G401 (cell line): Measurements from ENCODE around the gene SDK1. TPM values are rescaled to one million over a fixed set of nuclear protein-coding genes. Genes with fewer than 3 reads are reported as not detected.
"Not testable (repeated sequence)": the region's sequence is repeated elsewhere in the genome, so short reads cannot be mapped to it uniquely, and the experiment has no call there.

Experiments
- DNase-seq: peaks from one replicate; pipeline ENCODE4 v3.0.0-alpha.2; 2015; ENCODE audit warnings: low spot score
- in situ Hi-C: cut with HindIII; loops from 2 replicates; pipeline ENCODE4 v1.10.0; 2016; ENCODE audit warnings: low sequenced_read_pairs, mixed read lengths
- total RNA-seq: library from RNA; depleted of rRNA; stranded (reverse); fragments of >200 nt; shearing (Covaris generic); gene quantifications from 2 replicates; pipeline ENCODE4 v1.2.3, GENCODE V29; 2014

The SDK1 gene
- total RNA-seq, 1 experiment from 2014 or later = not detected

GRCh38 chr7:4234886-4235285 lies 933.8 kb downstream of the SDK1 start:
- in situ Hi-C loops = no loop called here

GRCh38 chr7:4235596-4235995 lies 934.5 kb downstream of the SDK1 start:
- no peak for DNase-seq
- in situ Hi-C loops = no loop called here

More at GRCh38 chr7:4234886-4235285, 933.8 kb downstream of the SDK1 start:
- DNase-seq = no peak

DNA sequence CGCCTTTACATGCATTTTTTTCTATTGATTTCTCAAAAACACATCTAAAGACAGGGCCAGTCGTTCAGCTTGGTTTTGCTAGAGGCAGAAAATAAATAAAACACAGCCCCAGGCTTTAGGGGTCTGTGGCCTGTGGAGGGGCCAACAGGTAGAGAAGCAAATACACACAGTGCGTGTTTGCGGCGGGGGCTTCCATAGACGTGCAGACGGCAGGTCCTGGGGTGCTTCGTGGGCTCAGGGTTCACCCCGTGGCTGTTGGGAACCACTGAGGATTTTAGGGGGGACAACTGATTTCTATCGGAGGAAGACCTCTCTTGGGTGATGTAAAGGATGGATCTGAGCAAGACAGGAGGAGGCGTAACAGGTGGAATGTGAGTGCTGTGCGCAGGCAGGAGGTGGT lies 935.3 kb downstream of the SDK1 start:
- in situ Hi-C loops = no loop called here
- DNase-seq = no peak

DNA sequence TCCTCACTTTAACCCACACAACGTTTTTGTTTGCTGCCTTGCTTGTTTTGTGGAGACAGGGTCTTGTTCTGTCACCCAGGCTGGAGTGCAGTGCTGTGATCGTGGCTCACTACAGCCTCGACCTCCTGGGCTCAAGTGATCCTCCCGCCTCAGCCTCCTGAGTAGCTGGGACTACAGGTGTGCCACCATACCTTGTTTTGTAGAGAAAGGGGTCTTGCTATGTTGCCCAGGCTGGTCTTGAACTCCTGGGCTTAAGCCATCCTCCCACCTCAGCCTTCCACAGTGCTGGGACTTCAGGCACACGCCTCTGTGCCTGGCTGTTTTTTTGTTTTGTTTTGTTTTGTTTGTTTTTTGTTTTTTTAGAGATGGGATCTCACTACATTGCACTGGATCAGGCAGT lies 935.8 kb downstream of the SDK1 start:
- DNase-seq, in situ Hi-C loops: not testable (repeated sequence)

- DNase-seq = no peak
- in situ Hi-C loops = no loop called here
These were observed 936.5 kb downstream of the SDK1 start for GRCh38 chr7:4237296-4238235.

DNA sequence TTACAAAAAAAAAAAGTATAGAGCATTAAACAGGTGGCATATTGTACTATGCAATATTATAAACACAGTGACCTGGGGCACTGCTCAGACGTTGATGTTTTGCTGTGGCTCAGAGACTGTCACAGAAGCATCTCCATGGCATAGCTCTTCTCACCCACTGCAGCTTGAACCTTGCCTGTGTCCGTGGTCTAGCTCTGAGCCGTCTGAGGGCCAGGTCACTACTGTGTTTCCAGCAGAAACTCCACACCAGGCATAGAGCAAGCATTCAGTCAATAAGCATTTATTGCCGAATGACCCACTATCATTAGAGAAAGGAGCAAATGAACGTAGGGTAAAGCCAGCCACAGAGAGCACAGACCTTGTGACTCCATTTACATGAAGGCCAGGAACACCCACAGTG lies 937.8 kb downstream of the SDK1 start:
- no peak for DNase-seq
- in situ Hi-C loops = no loop called here

DNA sequence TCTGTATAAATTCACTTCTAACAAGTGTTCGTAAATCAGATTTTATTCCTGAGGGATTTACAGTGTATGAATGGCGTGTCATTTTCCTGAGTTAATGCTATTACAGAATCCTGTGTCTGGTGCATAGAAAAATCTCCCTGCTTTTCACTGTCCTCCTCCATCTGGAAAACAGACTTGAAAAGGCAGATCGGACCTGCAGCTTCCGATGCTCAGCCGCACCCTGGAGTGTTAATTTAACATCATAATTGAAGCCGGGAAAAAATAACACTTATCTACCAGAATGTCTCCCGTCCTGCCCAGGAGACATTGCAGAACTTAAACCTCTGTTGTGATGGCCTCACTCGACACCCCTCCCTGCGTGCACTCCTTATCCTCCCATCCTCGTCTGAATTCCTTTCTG lies 939.0 kb downstream of the SDK1 start:
- in situ Hi-C loops = no loop called here
- DNase-seq = no peak

GRCh38 chr7:4240520-4241303 lies 939.7 kb downstream of the SDK1 start:
- DNase-seq = no peak
- in situ Hi-C loops = no loop called here

DNA sequence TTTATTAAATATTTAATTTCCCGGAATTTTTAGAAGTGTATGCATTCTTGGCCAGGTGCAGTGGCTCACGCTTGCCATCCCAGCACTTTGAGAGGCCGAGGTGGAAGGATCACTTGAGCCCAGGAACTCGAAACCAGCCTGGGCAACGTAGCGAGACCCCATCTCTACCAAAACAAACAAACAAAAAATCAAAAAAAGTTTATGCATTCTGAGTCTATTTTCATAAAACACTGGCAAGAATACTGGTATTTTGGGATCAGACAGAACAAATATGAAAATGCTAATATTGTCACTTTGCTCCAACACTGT lies 940.2 kb downstream of the SDK1 start:
- in situ Hi-C loops = no loop called here
- DNase-seq = no peak

DNA sequence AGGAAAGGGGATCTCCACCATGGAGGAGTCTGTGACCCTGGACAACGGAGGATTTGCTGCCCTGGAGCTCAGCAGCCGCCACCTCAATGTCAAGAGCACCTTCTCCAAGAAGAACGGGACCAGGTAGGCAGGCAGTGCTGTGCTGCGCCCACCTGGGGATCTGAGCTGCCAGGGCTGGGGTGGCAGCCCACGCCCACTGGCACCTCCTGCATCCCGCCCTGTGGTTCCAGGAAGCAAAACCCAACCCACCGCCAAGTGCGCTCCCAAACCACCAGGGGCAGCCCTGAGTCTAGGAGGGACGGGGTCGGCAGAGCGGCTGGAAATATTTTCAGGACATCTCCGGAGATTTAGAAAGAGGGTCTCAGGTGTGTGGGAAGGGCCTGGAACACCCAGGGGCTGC lies 940.7 kb downstream of the SDK1 start:
- DNase-seq = no peak

GRCh38 chr7:4242706-4243105 lies 941.7 kb downstream of the SDK1 start:
- DNase-seq = no peak
- in situ Hi-C loops = no loop called here

More for the DNA sequence above, 940.7 kb downstream of the SDK1 start:
- in situ Hi-C loops = no loop called here

GRCh38 chr7:4244041-4244440 lies 943.0 kb downstream of the SDK1 start:
- no peak for DNase-seq
- in situ Hi-C loops = no loop called here

DNA sequence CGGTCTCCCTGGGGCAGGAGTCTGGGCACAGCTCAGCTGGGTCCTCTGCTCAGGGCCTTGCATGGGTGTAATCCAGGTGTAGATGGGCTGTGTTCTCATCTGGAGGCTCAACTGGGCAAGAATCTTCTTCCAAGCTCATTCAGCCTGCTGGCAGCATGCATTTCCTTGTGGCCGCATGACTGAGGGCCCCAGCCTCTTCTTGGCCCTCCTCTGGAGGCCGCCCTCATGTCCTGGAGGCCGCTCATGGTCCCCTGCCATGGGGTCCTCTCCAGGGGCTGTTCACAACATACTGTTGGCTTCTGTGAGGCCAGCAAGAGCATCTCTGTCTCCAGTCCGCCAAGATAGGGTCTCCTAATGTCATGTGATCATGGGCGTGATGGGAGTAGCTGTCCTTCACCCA lies 943.6 kb downstream of the SDK1 start:
- in situ Hi-C loops = no loop called here
- no peak for DNase-seq

- no peak for DNase-seq
- in situ Hi-C loops = no loop called here
These were observed 944.2 kb downstream of the SDK1 start for GRCh38 chr7:4245135-4245865.

DNA sequence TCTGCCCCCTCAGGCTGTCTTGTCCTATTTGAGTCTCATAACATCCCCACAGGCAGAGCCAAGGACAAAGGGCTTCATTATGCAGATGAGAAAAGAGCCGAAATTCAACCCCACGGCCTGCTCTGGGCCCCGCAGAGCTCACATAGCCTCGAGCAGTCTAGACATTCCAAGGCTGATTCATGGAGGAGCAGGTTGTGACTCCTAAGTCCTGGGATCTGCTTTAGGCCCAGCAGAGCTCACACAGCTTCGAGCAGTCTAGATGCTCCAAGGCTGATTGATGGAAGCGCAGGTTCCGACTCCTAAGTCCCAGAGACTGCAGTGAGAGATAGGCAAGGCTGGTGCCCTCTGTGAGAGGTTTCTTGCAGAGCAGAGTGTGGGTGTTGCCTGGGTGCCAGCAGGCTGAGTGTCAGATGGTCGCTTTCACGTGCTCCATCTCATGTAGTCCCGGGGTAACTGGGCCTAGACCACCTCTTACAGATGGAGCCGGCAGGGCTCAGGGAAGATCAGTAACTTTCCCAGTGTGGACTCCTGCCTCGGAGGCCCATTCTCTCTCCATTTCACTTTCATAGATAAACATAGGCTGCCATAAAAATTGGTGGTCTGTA lies 944.9 kb downstream of the SDK1 start:
- DNase-seq = no peak
- in situ Hi-C loops = no loop called here

GRCh38 chr7:4246536-4246935 lies 945.5 kb downstream of the SDK1 start:
- in situ Hi-C loops = no loop called here

GRCh38 chr7:4247106-4247876 lies 946.2 kb downstream of the SDK1 start:
- in situ Hi-C loops = no loop called here

More at GRCh38 chr7:4246536-4246935, 945.5 kb downstream of the SDK1 start:
- DNase-seq = no peak

DNA sequence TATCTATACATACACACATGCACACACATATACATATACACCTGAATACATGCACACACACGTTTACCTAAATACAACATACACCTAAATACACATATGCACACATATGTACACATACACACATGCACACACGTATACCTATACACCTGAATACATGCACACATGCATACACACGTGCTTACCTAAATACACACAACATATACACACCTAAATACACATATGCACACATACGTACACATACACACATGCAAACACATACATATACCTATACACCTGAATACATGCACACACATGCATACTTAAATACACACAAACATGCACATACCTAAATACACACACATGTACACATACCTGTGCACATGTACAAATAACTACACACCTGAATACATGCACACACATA lies 947.2 kb downstream of the SDK1 start:
- DNase-seq = no peak
- in situ Hi-C loops = no loop called here

More at GRCh38 chr7:4247106-4247876, 946.2 kb downstream of the SDK1 start:
- no peak for DNase-seq

DNA sequence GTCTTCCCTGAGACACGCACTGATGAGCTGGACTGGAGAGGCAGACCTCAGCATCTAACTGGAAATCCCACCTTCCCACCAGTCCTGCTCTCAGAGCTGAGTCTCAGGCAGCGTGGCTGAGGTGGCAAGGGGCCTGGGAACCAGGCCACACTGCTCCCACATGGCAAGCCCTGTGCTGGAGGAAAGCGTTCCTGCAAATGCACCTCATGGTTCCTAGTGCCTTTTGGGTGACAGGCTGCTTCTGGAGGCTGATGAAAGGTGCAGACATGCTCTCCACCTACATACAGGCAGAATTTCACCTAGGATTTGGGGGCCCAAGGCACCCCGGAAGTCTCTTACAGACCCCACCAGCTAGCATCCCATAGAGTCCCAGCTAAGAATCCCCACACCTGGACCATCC lies 948.2 kb downstream of the SDK1 start:
- in situ Hi-C loops = no loop called here
- DNase-seq = no peak
